ENCODE measurements around the gene CFAP90. TPM values are rescaled to one million over a fixed set of nuclear protein-coding genes. Genes with fewer than 3 reads are reported as not detected.

CFAP90 gene
- total and polyA plus RNA-seq, 2 of the 8 experiments (the other 6 are each of a cell fraction or from before 2014, with no cell fraction given): 0.39 to 0.92 TPM

GRCh38 chr5:7875151-7875550, 24.2 kb upstream of the CFAP90 start:
- Histone ChIP-seq H2AK5ac (ENCODE audit: low read depth, low read length) (no peak overlapping the region), H2BK12ac (ENCODE audit: low read depth, low read length) (no peak overlapping the region), H3K36me3 (ENCODE audit: control insufficient read depth in 2 of 4, insufficient read depth in 4 of 4, low read length in 3 of 4) (peaks cover 14 to 64% (median 36%) of the 10 kb centered on the region in 4 experiments), H3K27me3 (replicated peaks in 1 of 4; ENCODE audit: control insufficient read depth in 3 of 4, extremely low read depth in 1 of 4, insufficient read depth in 3 of 4, low read length in 3 of 4) (no peaks in the 10 kb centered on the region), H2BK5ac (ENCODE audit: low read depth, low read length) (no peak overlapping the region), H4K5ac (ENCODE audit: insufficient read length, low read depth, low read length) (no peak overlapping the region), H3K79me2 (ENCODE audit: control insufficient read depth in 1 of 2, insufficient read depth in 2 of 2, low read length in 2 of 2) (peaks cover 11 to 46% of the 10 kb centered on the region in 2 experiments), H4K91ac (replicated peaks; ENCODE audit: insufficient read length, low read length) (no peak overlapping the region), H3K18ac (ENCODE audit: extremely low read depth, low read length) (no peak overlapping the region), H3K79me1 (ENCODE audit: low read depth, low read length) (peaks cover 8% of the 10 kb centered on the region), H3K4me1 (replicated peaks in 1 of 4; ENCODE audit: control insufficient read depth in 3 of 4, insufficient read depth in 4 of 4, low read length in 3 of 4) (no peaks in the 10 kb centered on the region), H3K9ac (replicated peaks in 1 of 4; ENCODE audit: extremely low read depth in 1 of 4, low read depth in 3 of 4, low read length in 3 of 4) (no peak overlapping the region), H3K4ac (replicated peaks; ENCODE audit: insufficient read length, low read depth, low read length) (no peak overlapping the region), H3K14ac (ENCODE audit: insufficient read length) (no peak overlapping the region), H2BK20ac (ENCODE audit: low read length) (no peak overlapping the region), H3K56ac (replicated peaks; ENCODE audit: insufficient read length, low read depth, low read length) (no peak overlapping the region), H3K4me2 (ENCODE audit: insufficient read depth in 1 of 2, low read depth in 2 of 2, low read length in 2 of 2) (no peak overlapping the region), H4K8ac (ENCODE audit: extremely low read depth, insufficient read depth, low read length) (no peak overlapping the region), H2BK15ac (ENCODE audit: low read length) (no peak overlapping the region), H2AFZ (ENCODE audit: low read length) (no peak overlapping the region), H4K20me1 (replicated peaks in 1 of 2; ENCODE audit: control insufficient read depth in 1 of 2, insufficient read depth in 2 of 2, low read length in 2 of 2) (peaks cover 9 to 14% of the 10 kb centered on the region in 2 experiments), H3K9me3 (ENCODE audit: insufficient read depth in 2 of 2, low read depth in 1 of 2, low read length in 1 of 2) (no peaks in the 10 kb centered on the region), H3K23ac (ENCODE audit: insufficient read length) (no peak overlapping the region), H3K27ac (ENCODE audit: low read depth, low read length) (no peak overlapping the region), H2BK120ac (replicated peaks; ENCODE audit: low read depth, low read length) (no peak overlapping the region), H3K23me2 (ENCODE audit: low read depth, low read length) (no peaks in the 10 kb centered on the region), H3K4me3 (ENCODE audit: extremely low read depth in 1 of 4, insufficient read depth in 2 of 4, low read depth in 3 of 4, low read length in 4 of 4) (no peak overlapping the region)
- CTCF ChIA-PET (ENCODE audit: partially characterized antibody): interaction anchor here (1.4 to 2.8 kb wide), 2 partner anchors 15 to 18 kb away, joined by 8 to 11 read pairs; no protein-coding TSS in a partner anchor
- WGBS, 2 experiments (ENCODE audit: extremely low coverage in 1 of 2, insufficient coverage in 1 of 2, insufficient read length in 1 of 2, insufficient replicate concordance in 2 of 2, low coverage in 1 of 2, low lambda C conversion rate in 2 of 2, missing lambda C conversion rate in 1 of 2): 92% methylated on average over 4 of the region's 4 CpGs; no CpG with 5 or more reads in 1 of the 2 experiments
- POLR2A ChIA-PET (ENCODE audit: partially characterized antibody): no interaction called here
- FAIRE-seq (no peak), DNase-seq (ENCODE audit: low read depth in 1 of 2, low spot score in 2 of 2) (no peak)
- TF ChIP-seq TEAD4 (IDR thresholded peaks at IDR 0.05; ENCODE audit: low read depth, low read length) (no peak), SRF (IDR thresholded peaks at IDR 0.05; ENCODE audit: low read depth, low read length) (no peak), TBP (IDR thresholded peaks at IDR 0.05; ENCODE audit: low read depth, low read length) (no peak), HDAC2 (IDR thresholded peaks at IDR 0.05; ENCODE audit: borderline replicate concordance in 1 of 2, low read depth in 2 of 2, low read length in 2 of 2) (no peak), KDM5A (IDR thresholded peaks at IDR 0.05; ENCODE audit: low read length) (no peak), RFX5 (IDR thresholded peaks at IDR 0.05; ENCODE audit: borderline replicate concordance, low read depth, low read length) (no peak), CTCF (IDR thresholded peaks at IDR 0.05; ENCODE audit: control extremely low read depth in 1 of 3, insufficient read depth in 1 of 3, low read depth in 1 of 3, low read length in 3 of 3) (no peak), SP1 (IDR thresholded peaks at IDR 0.05; ENCODE audit: low read depth, low read length) (no peak), RAD21 (IDR thresholded peaks at IDR 0.05 in 1 of 2, conservative IDR thresholded peaks at IDR 0.05 in 1 of 2; ENCODE audit: low read depth in 2 of 2, low read length in 2 of 2) (no peak), JUND (IDR thresholded peaks at IDR 0.05; ENCODE audit: low read length) (no peak), JUN (IDR thresholded peaks at IDR 0.05; ENCODE audit: low read depth, low read length) (no peak)
